ENCODE results near the gene HSD3B7.

DNA sequence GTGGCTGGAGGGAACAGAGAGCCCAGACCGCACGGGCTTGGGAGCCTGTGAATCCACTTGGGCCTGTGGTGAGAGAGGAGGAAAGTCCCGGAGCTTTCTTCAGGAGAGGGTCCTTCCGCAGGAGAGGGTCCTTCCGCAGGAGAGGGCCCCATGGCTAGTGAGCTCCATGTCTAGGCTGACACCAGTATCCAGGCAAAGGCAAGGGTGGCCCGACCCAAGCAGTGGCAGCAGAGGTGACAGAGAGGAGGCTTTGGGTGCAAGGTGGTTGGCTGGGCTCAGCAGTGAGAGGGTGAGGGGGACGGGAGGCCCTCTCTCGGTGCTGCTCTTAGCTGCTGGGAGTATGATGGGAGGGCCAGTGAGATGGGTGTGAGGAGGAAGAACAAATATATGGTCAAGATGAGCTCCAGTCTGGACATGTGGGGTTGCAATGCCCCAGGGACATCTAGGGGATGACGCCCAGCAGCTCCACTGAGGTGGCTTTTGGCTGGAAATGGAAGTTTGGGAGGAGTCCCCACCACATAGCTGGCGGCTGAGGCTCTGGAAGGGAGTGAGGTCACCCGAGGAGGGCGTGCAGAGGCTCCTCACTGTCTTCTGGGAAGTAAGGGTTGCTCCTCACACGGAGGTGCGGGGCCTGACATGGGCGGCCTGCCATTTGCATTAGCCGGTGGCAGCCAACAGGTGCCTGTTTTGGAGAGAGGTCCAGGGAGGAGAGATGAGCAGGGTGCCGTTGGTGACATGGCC lies 2.3 kb upstream of the HSD3B7 start:
- TF ChIP-seq, protein P1, sequence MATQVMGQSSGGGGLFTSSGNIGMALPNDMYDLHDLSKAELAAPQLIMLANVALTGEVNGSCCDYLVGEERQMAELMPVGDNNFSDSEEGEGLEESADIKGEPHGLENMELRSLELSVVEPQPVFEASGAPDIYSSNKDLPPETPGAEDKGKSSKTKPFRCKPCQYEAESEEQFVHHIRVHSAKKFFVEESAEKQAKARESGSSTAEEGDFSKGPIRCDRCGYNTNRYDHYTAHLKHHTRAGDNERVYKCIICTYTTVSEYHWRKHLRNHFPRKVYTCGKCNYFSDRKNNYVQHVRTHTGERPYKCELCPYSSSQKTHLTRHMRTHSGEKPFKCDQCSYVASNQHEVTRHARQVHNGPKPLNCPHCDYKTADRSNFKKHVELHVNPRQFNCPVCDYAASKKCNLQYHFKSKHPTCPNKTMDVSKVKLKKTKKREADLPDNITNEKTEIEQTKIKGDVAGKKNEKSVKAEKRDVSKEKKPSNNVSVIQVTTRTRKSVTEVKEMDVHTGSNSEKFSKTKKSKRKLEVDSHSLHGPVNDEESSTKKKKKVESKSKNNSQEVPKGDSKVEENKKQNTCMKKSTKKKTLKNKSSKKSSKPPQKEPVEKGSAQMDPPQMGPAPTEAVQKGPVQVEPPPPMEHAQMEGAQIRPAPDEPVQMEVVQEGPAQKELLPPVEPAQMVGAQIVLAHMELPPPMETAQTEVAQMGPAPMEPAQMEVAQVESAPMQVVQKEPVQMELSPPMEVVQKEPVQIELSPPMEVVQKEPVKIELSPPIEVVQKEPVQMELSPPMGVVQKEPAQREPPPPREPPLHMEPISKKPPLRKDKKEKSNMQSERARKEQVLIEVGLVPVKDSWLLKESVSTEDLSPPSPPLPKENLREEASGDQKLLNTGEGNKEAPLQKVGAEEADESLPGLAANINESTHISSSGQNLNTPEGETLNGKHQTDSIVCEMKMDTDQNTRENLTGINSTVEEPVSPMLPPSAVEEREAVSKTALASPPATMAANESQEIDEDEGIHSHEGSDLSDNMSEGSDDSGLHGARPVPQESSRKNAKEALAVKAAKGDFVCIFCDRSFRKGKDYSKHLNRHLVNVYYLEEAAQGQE (IDR thresholded peaks at IDR 0.05; ENCODE audit: low read depth) = no peak
- TF ChIP-seq, protein P2, sequence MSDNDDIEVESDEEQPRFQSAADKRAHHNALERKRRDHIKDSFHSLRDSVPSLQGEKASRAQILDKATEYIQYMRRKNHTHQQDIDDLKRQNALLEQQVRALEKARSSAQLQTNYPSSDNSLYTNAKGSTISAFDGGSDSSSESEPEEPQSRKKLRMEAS (IDR thresholded peaks at IDR 0.05) = no peak
- TF ChIP-seq FOXM1 (IDR thresholded peaks at IDR 0.05; ENCODE audit: borderline replicate concordance, low read depth) (no peak), TAF1 (IDR thresholded peaks at IDR 0.05; ENCODE audit: low read depth) (no peak), EGR1 (IDR thresholded peaks at IDR 0.05) (no peak), ZBTB7A (IDR thresholded peaks at IDR 0.05; ENCODE audit: low read depth) (no peak), EP300 (IDR thresholded peaks at IDR 0.05; ENCODE audit: borderline replicate concordance) (no peak), NFIC (IDR thresholded peaks at IDR 0.05) (no peak), YY1 (IDR thresholded peaks at IDR 0.05; ENCODE audit: low read depth) (no peak), CEBPB (IDR thresholded peaks at IDR 0.05) (no peak), CREB1 (IDR thresholded peaks at IDR 0.05; ENCODE audit: low read depth) (no peak), TCF12 (IDR thresholded peaks at IDR 0.05; ENCODE audit: low read depth) (no peak), USF1 (IDR thresholded peaks at IDR 0.05) (no peak), RAD21 (IDR thresholded peaks at IDR 0.05; ENCODE audit: low read depth) (no peak)

All from Ishikawa (cell line).